NCI-H1048 (cell line): Measurements from ENCODE around the gene ATXN7.

Experiments
- DNase-seq: peaks from one replicate; lab custom pipeline; 2025; lab: John Stamatoyannopoulos, UW

Gene ATXN7, protein sequence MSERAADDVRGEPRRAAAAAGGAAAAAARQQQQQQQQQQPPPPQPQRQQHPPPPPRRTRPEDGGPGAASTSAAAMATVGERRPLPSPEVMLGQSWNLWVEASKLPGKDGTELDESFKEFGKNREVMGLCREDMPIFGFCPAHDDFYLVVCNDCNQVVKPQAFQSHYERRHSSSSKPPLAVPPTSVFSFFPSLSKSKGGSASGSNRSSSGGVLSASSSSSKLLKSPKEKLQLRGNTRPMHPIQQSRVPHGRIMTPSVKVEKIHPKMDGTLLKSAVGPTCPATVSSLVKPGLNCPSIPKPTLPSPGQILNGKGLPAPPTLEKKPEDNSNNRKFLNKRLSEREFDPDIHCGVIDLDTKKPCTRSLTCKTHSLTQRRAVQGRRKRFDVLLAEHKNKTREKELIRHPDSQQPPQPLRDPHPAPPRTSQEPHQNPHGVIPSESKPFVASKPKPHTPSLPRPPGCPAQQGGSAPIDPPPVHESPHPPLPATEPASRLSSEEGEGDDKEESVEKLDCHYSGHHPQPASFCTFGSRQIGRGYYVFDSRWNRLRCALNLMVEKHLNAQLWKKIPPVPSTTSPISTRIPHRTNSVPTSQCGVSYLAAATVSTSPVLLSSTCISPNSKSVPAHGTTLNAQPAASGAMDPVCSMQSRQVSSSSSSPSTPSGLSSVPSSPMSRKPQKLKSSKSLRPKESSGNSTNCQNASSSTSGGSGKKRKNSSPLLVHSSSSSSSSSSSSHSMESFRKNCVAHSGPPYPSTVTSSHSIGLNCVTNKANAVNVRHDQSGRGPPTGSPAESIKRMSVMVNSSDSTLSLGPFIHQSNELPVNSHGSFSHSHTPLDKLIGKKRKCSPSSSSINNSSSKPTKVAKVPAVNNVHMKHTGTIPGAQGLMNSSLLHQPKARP

GRCh38 chr3:63863150-63864007 lies at the start of gene ATXN7, which contains the start of gene THOC7:
Gene ATXN7 (plus strand): TSS chr3:63863867. CDS start chr3:63912599, 48,732 bp downstream.
Gene THOC7 (minus strand): TSS chr3:63863805. CDS start chr3:63863790, 15 bp downstream.
- DNase-seq: peak; percentile 23

GRCh38 chr3:63814237-63814636 lies 49.4 kb upstream of the ATXN7 start:
- no peak for DNase-seq

DNA sequence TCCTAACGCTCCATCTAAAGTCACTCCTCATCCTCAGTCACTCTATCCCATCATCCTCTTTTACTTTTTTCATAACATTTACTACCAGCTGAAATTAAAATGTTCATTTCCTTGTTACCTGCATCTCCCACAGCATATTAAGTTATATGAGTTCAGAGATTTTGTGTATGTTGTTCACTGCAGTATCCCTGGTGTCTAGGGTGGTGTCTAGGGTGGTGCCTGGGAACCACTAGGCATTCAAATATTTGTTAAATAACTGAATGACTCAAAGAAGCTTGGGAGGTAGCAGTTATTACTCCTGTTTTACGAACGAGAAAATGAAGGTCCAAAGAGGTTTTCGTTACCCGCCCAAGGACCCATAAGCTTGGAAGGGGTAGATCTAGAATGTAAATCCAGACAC lies 46.4 kb upstream of the ATXN7 start:
- no peak for DNase-seq

DNA sequence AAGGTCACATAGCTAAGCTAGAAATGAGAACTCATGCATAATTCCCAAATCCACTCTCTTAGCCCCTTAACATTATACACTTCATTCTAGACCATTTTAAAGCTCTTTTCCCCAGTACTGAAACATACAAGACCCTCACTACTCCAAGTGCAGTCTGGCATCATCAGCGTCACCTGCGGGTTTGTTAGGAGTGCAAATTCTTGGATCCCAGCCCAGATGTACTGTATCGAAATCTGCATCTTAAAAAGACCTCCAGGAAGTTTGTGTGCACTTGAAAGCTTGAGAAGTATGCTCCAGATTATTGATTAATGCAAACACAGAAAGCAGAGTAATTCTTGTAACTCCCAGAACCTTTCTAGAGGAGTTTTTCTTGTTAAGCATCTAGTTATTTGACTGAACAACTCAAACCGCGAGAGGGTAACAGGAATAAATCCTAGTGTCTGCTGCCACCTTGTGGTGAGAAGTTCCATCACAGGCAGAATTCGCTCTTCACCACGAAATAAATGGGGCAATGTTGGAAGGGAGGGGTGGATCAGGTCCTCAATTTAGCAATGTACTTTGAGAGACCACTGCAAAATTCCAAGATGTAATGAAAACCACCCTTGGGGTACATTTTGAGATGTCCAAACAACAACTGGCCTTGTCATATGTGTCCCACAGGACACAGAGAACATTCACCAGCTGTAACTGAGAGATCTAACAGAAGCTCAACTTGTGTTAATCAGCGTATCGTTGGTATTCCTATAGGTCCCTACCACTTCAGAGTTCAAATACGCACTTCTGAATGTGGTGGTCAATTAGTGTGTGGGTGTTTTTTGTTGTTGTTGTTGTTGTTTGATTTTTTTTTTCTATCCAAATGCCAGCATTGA lies 45.2 kb upstream of the ATXN7 start:
- peak; percentile 8 for DNase-seq

GRCh38 chr3:63819151-63819398 lies 44.6 kb upstream of the ATXN7 start, which contains the start of gene C3orf49:
Gene C3orf49 (plus strand): TSS chr3:63819299. CDS start chr3:63819472, 173 bp downstream.
- no peak for DNase-seq

DNA sequence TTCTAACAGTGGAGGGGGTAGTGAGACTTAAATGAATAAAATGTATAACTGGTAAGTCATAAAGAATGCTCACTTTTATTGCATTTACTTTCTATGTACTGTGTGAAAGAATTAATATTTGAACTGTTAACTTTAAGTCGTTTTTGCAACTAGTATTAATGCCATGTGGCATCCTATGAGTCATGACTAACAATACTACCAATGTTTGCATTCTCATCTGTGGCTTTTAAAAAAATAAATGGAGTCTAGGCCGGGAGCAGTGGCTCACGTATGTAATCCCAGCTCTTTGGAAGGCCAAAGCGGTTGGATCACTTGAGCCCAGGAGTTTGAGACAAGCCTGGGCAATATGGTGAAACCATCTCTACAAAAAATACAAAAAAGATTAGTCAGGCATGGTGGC lies 39.4 kb upstream of the ATXN7 start:
- DNase-seq: no peak

DNA sequence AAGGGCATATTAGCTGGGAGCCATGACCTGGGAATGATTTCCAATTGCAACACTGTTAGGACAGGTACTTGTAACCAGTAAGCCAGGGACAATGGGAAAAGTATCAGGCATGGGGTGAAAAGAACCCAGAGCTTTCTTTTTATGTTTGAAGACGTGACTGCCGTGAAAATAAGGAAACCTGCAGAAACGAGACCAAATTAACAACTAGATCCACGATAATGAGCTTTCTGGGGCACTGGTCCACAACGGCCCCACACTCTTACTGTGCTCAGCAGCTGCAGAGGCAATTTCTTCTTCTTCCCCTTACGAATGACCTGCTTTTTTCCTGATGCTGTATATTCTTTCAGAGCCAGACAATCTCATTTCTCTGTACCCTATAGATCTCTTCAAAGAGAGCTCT lies 33.1 kb upstream of the ATXN7 start:
- no peak for DNase-seq

DNA sequence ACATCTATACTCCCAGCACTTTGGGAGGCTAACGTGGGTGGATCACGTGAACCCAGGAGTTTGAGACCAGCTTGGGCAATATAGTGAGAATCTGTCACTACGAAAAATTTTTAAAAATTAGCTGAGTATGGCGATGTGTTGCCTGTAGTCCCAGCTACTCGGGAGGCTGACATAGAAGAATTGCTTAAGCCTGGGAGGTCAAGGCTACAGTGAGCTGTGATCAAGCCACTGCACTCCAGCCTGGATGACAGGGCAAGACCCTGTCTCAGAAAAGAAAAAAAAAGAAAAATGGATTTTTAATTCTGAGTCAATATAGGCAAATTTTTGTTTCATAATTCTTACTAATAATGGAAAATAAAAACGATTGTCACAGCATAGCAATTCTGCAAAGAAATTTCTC lies 31.3 kb upstream of the ATXN7 start:
- DNase-seq: no peak

DNA sequence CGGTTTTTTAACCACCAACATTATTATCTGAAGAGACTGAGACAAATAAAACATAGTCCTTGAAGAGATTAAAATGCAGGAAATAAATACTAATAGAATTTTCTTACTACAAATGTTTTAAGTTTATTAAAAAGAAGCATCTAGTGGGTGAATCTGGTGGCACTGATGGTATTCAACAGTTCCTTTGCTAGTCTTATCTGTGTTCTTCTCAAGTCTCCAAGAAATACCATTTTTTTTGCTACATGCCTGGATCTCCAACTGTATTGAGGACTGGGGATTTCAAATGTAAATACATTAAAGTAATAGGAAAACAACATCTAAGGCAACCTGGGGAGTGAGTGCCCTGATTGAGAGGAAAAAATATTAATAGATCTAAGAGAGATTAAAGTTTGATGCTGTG lies 22.0 kb upstream of the ATXN7 start:
- no peak for DNase-seq

DNA sequence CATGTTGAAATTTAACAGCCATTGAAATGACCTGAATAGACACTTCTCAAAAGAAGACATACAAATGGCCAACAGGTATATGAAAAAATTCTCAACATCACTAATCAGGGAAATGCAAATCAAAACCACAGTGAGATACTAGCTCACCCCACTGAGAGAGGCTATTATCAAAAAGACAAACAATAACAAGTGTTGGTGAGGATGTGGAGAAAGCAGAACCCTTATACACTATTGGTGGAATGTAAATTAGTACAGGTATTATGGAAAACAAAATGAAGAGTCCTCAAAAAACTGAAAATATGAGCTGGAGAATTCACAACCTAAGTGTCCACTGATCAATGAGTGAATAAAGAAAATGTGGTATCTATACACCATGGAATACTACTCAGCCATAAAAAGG lies 21.5 kb upstream of the ATXN7 start:
- DNase-seq: no peak

DNA sequence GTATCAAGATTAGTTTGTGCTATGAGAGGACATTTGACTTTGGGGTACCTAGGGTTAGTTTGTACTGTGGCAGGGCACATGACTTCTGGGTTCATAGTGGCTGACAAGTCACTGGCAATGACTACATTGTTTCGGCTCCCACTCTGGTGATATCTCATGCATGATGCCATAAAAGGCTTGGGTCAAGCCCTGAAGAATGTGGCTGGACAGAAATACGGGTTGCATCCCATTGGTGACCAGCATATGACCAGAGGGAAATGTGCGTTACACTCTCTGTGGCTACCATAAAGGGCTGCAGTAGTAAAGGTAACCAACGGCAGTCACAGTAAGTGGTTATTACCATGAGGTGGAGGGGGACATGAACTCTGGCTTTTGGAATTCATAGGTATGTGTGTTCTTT lies 18.5 kb upstream of the ATXN7 start:
- no peak for DNase-seq

DNA sequence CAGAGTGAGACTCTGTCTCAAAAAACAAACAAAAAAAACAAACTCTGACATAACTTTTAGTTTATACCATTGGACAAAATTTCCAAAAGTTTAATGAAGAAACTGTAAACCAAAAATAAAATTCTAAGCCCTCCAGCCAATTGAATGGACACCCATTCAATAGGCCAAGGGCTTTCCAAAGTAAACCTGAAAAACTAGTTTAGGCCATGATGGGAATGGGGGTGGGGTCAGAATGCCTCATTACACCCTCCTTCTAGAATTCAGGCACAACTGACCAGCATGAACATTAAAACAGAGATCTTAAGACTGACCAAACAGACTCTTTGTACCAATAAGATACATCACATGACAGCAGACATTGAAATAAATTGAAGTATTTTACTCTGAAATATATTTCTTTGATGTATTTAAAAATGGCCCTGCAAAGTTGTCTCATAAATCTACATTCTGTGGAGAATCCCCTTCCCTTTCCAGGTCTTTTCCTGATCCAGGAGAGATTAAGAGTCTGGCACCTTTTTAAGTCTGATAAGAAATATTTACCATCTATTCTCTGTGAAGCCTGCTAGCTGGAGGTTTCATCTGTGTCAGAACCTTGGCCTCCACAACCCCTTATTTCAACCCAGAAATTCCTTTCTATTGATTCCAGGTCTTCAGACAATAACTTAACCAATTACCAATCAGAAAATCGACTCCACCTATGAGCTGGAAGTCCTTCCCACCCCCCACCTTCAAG lies 15.8 kb upstream of the ATXN7 start:
- DNase-seq: no peak

- DNase-seq: no peak
These were observed 14.5 kb upstream of the ATXN7 start for GRCh38 chr3:63849175-63849574.

DNA sequence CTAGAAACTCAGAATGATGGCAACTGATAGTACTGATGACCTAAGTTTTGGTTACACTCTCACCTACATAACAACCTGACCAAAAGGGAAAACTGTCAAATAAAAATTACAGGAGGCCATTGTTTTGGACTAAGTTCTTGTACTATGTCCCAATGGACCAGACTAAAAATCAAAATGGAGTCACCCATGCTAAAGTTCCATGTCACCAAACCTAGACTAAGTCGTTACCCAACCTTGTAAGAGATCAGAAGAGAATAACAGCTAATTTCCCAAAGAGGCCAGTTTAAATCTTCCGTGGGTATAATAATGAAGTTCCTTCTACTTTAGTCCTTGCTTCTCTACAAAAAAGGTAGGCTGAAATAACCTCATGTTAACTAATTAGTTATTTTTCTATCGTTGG lies 12.4 kb upstream of the ATXN7 start:
- DNase-seq: no peak

GRCh38 chr3:63853106-63853505 lies 10.6 kb upstream of the ATXN7 start:
- DNase-seq: no peak

DNA sequence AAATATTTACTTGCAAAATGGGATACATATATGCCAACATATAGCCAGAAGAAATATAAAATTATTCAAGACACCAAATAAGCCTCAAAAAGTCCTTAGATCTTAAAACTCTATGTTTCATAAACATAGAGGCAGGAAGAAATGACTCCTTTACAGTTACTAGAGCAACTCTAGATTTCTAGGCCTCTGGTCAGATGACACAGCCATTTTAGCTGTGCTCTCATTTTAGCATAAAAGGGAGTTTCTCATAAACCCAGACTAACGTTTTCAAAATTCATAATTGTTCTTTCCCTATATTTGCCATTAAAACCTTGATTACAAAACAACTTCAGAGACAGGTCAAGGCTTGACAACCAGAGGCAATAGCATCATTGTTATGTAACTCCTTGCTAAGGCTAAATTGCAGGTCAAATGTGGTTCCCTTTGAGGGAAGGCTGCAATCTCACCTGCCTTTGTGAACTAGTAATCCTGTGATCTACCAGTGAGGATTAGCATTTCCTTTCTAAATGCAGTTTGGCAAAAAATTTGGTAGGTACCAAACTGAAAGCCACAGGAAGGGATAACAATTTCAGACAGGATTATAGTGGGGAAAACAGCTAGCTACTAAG lies 8.2 kb upstream of the ATXN7 start:
- no peak for DNase-seq

GRCh38 chr3:63857311-63857710 lies 6.4 kb upstream of the ATXN7 start:
- no peak for DNase-seq

DNA sequence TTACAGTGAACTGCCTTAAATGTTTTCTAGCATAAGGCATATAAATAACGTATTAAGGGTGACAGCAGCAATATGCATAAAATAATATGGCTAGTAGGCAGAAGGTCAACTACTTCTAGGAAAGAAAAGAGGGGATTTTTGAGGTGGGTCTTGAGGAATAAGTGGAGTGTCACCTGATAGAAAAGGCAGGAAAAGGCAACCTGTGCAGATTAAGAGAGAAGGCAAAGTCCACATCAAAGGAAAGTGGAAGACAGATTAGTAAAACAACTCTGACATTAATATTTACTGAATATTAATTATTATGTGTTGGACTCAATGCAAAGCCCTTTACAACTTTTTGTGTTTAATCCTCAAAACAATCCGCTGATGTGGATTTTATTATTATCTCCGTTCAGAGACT lies 2.9 kb upstream of the ATXN7 start:
- DNase-seq: no peak

- DNase-seq: no peak
These were observed 2.4 kb upstream of the ATXN7 start for GRCh38 chr3:63861306-63861705.

- DNase-seq: no peak
These were observed 890 bp upstream of the ATXN7 start for GRCh38 chr3:63862804-63863149.
